GM18870 (cell line): ENCODE measurements around the gene CELSR1.
"Not testable (repeated sequence)": the region's sequence is repeated elsewhere in the genome, so short reads cannot be mapped to it uniquely, and the experiment has no call there.

Source experiments
- ATAC-seq: cut with Tn5 transposase; IDR thresholded peaks from one replicate; pipeline ENCODE4 v1.9.1; 2021; ENCODE audit warnings: moderate library complexity; ENCODE audit not compliant: unreplicated experiment

Gene CELSR1

GRCh38 chr22:46401370-46401769 lies 136.1 kb downstream of the CELSR1 start:
- no peak for ATAC-seq

GRCh38 chr22:46399251-46400024 lies 138.0 kb downstream of the CELSR1 start:
- no peak for ATAC-seq

- no peak for ATAC-seq
Observed at GRCh38 chr22:46397951-46398350, 139.5 kb downstream of the CELSR1 start.

- no peak for ATAC-seq
Observed at GRCh38 chr22:46397514-46397913, 139.9 kb downstream of the CELSR1 start.

- ATAC-seq: not testable (repeated sequence)
Observed at GRCh38 chr22:46397049-46397448, 140.4 kb downstream of the CELSR1 start.

GRCh38 chr22:46395145-46395544 lies 142.3 kb downstream of the CELSR1 start:
- ATAC-seq: no peak

GRCh38 chr22:46394622-46395021 lies 142.8 kb downstream of the CELSR1 start:
- no peak for ATAC-seq

- ATAC-seq: no peak
Observed at GRCh38 chr22:46393873-46394272, 143.5 kb downstream of the CELSR1 start.

GRCh38 chr22:46392137-46392844 lies 145.1 kb downstream of the CELSR1 start:
- ATAC-seq: no peak

- no peak for ATAC-seq
Observed at GRCh38 chr22:46391486-46392136, 145.8 kb downstream of the CELSR1 start.

GRCh38 chr22:46390652-46391301 lies 146.6 kb downstream of the CELSR1 start:
- no peak for ATAC-seq

- ATAC-seq: no peak
Observed at GRCh38 chr22:46390105-46390651, 147.2 kb downstream of the CELSR1 start.

- no peak for ATAC-seq
Observed at GRCh38 chr22:46389081-46389480, 148.3 kb downstream of the CELSR1 start.

GRCh38 chr22:46388647-46389046 lies 148.8 kb downstream of the CELSR1 start:
- ATAC-seq: no peak

GRCh38 chr22:46387748-46388147 lies 149.7 kb downstream of the CELSR1 start:
- no peak for ATAC-seq

- ATAC-seq: no peak
Observed at GRCh38 chr22:46386312-46386711, 151.1 kb downstream of the CELSR1 start.

GRCh38 chr22:46382524-46382923 lies 154.9 kb downstream of the CELSR1 start:
- no peak for ATAC-seq

GRCh38 chr22:46381731-46382130 lies 155.7 kb downstream of the CELSR1 start:
- no peak for ATAC-seq

- no peak for ATAC-seq
Observed at GRCh38 chr22:46381142-46381541, 156.3 kb downstream of the CELSR1 start.

GRCh38 chr22:46380581-46380980 lies 156.8 kb downstream of the CELSR1 start:
- no peak for ATAC-seq

GRCh38 chr22:46380069-46380468 lies 157.4 kb downstream of the CELSR1 start:
- ATAC-seq: no peak
